ENCODE results near the gene ENKUR.

Gene ENKUR

GRCh38 chr10:24965051-24965450 is 50.9 kb downstream of the ENKUR start:
- H3K36me3 ChIP-seq (ENCODE audit: low read length) = no peaks in the 10 kb centered on the region
- H3K9ac ChIP-seq (ENCODE audit: low read length) = no peak overlapping the region
- no peaks in the 10 kb centered on the region for H3K9me2 ChIP-seq (replicated peaks; ENCODE audit: insufficient read depth, low read length)
- H3K4me2 ChIP-seq (ENCODE audit: low read depth, low read length, poor library complexity, severe bottlenecking) = no peak overlapping the region
- no peak overlapping the region for H2AFZ ChIP-seq (ENCODE audit: low read depth, low read length, severe bottlenecking)
- H3K9me3 ChIP-seq (ENCODE audit: insufficient read depth, low read length) = no peaks in the 10 kb centered on the region
- no peaks in the 10 kb centered on the region for H3K79me2 ChIP-seq (ENCODE audit: insufficient read depth, low read length)
- H4K20me1 ChIP-seq (ENCODE audit: low read depth, low read length) = no peaks in the 10 kb centered on the region
- TF ChIP-seq, protein P1, sequence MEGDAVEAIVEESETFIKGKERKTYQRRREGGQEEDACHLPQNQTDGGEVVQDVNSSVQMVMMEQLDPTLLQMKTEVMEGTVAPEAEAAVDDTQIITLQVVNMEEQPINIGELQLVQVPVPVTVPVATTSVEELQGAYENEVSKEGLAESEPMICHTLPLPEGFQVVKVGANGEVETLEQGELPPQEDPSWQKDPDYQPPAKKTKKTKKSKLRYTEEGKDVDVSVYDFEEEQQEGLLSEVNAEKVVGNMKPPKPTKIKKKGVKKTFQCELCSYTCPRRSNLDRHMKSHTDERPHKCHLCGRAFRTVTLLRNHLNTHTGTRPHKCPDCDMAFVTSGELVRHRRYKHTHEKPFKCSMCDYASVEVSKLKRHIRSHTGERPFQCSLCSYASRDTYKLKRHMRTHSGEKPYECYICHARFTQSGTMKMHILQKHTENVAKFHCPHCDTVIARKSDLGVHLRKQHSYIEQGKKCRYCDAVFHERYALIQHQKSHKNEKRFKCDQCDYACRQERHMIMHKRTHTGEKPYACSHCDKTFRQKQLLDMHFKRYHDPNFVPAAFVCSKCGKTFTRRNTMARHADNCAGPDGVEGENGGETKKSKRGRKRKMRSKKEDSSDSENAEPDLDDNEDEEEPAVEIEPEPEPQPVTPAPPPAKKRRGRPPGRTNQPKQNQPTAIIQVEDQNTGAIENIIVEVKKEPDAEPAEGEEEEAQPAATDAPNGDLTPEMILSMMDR (IDR thresholded peaks at IDR 0.05; ENCODE audit: insufficient read depth, low read length, poor library complexity, severe bottlenecking) = no peak
- no peak for TF ChIP-seq EZH2phosphoT487 (conservative IDR thresholded peaks at IDR 0.05; ENCODE audit: low read length)
- H3K4me3 ChIP-seq (ENCODE audit: insufficient read depth, low read length, poor library complexity, severe bottlenecking) = no peak overlapping the region
- no peak overlapping the region for H3K27ac ChIP-seq (ENCODE audit: low read depth, low read length)
- H3K27me3 ChIP-seq (ENCODE audit: low read length) = no peaks in the 10 kb centered on the region
- no peaks in the 10 kb centered on the region for H3F3A ChIP-seq (ENCODE audit: insufficient read depth)

DNA sequence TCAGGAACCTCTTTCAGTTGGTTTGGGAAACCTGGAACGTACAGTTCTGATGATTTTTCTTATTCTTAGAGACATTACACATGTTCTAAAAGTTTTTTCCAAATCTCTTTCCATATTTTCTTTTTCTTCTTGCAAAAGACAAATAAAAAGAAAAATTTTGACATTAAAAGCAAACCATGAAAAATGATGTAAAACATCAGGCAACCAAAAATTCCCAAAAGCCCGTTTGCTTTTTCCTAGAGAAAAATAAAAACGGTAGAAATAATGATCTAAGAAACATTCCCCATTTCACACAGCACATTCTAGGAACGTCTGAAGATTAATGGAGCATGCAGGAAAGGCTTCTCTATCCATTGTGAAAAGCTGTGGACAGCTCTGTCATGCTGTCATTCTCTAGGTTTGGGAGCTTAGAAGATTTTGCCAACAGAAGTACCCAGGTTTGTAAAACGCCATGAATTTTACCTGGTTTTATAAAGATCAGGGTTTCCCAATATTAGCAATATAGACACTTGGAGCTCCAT is 52.4 kb downstream of the ENKUR start:
- Histone ChIP-seq H3K4me2 (ENCODE audit: low read depth, low read length, poor library complexity, severe bottlenecking) (no peak overlapping the region), H3K27me3 (ENCODE audit: low read length) (no peaks in the 10 kb centered on the region), H3K9ac (ENCODE audit: low read length) (no peak overlapping the region), H3K79me2 (ENCODE audit: insufficient read depth, low read length) (no peaks in the 10 kb centered on the region), H4K20me1 (ENCODE audit: low read depth, low read length) (no peaks in the 10 kb centered on the region), H3K27ac (ENCODE audit: low read depth, low read length) (no peak overlapping the region), H3K4me3 (ENCODE audit: insufficient read depth, low read length, poor library complexity, severe bottlenecking) (no peak overlapping the region), H3K9me2 (replicated peaks; ENCODE audit: insufficient read depth, low read length) (no peaks in the 10 kb centered on the region), H3K9me3 (ENCODE audit: insufficient read depth, low read length) (no peaks in the 10 kb centered on the region), H3K36me3 (ENCODE audit: low read length) (no peaks in the 10 kb centered on the region), H3F3A (ENCODE audit: insufficient read depth) (no peaks in the 10 kb centered on the region), H2AFZ (ENCODE audit: low read depth, low read length, severe bottlenecking) (no peak overlapping the region)
- TF ChIP-seq, protein P1 (IDR thresholded peaks at IDR 0.05; ENCODE audit: insufficient read depth, low read length, poor library complexity, severe bottlenecking) = no peak
- TF ChIP-seq EZH2phosphoT487 (conservative IDR thresholded peaks at IDR 0.05; ENCODE audit: low read length) = no peak

DNA sequence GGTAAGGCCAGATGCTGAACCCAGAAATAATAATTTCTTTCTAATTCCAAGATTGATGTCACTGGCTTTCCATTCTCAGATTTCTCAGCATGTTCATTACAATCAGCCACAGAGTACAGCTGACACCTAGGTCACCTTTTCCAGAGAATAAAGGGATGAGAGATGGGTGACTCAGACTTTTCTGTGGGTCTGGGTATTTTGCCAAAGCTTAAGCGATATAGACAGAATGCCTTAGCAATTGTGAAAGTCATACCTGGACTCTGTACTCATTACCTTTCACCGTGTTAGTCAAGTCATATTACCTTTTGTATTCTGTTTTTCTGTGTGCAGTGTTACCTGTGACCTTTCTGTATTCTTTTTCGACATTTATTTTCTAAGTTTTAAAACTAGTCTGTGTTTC is 53.0 kb downstream of the ENKUR start:
- no peak overlapping the region for H3K27ac ChIP-seq (ENCODE audit: low read depth, low read length)
- H3K9ac ChIP-seq (ENCODE audit: low read length) = no peak overlapping the region

More for the DNA sequence above, 53.0 kb downstream of the ENKUR start:
- Histone ChIP-seq H3K79me2 (ENCODE audit: insufficient read depth, low read length) (no peaks in the 10 kb centered on the region), H3K36me3 (ENCODE audit: low read length) (no peaks in the 10 kb centered on the region), H3K9me2 (replicated peaks; ENCODE audit: insufficient read depth, low read length) (no peaks in the 10 kb centered on the region), H3K9me3 (ENCODE audit: insufficient read depth, low read length) (no peaks in the 10 kb centered on the region), H3F3A (ENCODE audit: insufficient read depth) (no peaks in the 10 kb centered on the region), H2AFZ (ENCODE audit: low read depth, low read length, severe bottlenecking) (no peak overlapping the region), H3K4me3 (ENCODE audit: insufficient read depth, low read length, poor library complexity, severe bottlenecking) (no peak overlapping the region), H3K4me2 (ENCODE audit: low read depth, low read length, poor library complexity, severe bottlenecking) (no peak overlapping the region), H3K27me3 (ENCODE audit: low read length) (no peaks in the 10 kb centered on the region), H4K20me1 (ENCODE audit: low read depth, low read length) (no peaks in the 10 kb centered on the region)
- TF ChIP-seq, protein P1 (IDR thresholded peaks at IDR 0.05; ENCODE audit: insufficient read depth, low read length, poor library complexity, severe bottlenecking) = no peak
- TF ChIP-seq EZH2phosphoT487 (conservative IDR thresholded peaks at IDR 0.05; ENCODE audit: low read length) = no peak

Data from SU-DHL-6 (cell line).